Suprapubic skin (tissue), 4 donors: ENCODE measurements around the gene NOP10.

Experiments used
- POLR2A ChIP-seq, 2 donors: fragments of 450-650 bp; IDR thresholded peaks; one replicate each; pipeline ENCODE4 v1.6.1; 2017; ENCODE audit warnings: antibody characterized with exemption in 2 of 2, mild to moderate bottlenecking in 2 of 2, moderate library complexity in 2 of 2
- POLR2AphosphoS5 ChIP-seq, 3 donors: sonication (generic); formaldehyde crosslinking; IDR thresholded peaks; one replicate each; pipeline ENCODE4 v1.6.1; 2017; ENCODE audit warnings: antibody characterized with exemption in 3 of 3
- TF ChIP-seq, protein P1 (sequence below), 2 donors: fragments of 200-600 bp in 1 of 2; fragments of 450-650 bp in 1 of 2; sonication (generic) in 1 of 2; IDR thresholded peaks; one replicate each; pipeline ENCODE4 v1.5.1; 2016 to 2019; ENCODE audit warnings: antibody characterized with exemption in 2 of 2, mild to moderate bottlenecking in 1 of 2, moderate library complexity in 1 of 2

DNA sequence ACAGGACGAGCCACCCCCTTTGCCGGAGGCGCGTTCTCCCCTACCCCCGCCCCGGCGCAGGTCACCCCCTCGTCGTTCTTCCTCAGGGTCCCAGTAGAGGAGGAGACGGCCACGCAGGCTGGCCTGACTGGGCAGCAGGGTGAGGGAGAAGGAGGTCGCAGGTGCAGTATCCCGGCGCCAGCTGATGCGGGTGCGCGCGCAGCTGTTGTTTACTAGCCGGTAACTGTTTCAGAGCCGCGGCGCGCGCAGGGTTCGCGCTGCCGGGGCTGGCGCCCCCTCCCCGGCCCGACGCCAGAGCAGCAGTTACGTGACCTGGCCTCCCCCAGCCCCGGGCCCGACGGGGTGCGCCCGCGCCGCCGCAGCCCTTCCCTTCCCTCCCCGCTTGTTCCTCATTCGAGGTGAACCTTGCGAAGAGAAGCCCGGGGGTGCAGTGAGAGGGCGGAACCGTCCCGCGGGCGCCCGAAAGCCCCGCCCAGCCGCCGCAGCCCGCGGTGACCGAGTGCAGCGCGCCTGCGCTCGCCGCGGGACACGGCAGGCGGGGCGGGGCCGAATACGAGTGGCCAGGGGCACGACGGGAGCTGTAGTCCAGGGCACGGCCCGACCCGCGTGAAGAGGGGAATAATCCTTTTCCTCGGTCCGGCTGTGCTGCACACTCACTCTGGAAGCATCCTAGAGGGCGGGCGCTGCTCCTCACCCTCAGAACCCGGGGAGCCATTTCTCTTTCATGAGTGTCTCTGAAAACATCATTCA, 5.2 kb downstream of the NOP10 start, which contains the start of gene SLC12A6:
- TF ChIP-seq, protein P1, sequence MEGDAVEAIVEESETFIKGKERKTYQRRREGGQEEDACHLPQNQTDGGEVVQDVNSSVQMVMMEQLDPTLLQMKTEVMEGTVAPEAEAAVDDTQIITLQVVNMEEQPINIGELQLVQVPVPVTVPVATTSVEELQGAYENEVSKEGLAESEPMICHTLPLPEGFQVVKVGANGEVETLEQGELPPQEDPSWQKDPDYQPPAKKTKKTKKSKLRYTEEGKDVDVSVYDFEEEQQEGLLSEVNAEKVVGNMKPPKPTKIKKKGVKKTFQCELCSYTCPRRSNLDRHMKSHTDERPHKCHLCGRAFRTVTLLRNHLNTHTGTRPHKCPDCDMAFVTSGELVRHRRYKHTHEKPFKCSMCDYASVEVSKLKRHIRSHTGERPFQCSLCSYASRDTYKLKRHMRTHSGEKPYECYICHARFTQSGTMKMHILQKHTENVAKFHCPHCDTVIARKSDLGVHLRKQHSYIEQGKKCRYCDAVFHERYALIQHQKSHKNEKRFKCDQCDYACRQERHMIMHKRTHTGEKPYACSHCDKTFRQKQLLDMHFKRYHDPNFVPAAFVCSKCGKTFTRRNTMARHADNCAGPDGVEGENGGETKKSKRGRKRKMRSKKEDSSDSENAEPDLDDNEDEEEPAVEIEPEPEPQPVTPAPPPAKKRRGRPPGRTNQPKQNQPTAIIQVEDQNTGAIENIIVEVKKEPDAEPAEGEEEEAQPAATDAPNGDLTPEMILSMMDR (IDR thresholded peaks at IDR 0.05), result no peak
- peak in 1 of 2 donors; percentile 41 for TF ChIP-seq POLR2A (IDR thresholded peaks at IDR 0.05)
- TF ChIP-seq POLR2AphosphoS5 (IDR thresholded peaks at IDR 0.05), result peak in 1 of 3 donors; percentile 26
